H1 (cell line): ENCODE results near the gene CRTC1. TPM values are rescaled to one million over a fixed set of nuclear protein-coding genes. Genes with fewer than 3 reads are reported as not detected.

Experiments used
- CHD7 ChIP-seq: fragments of 300-600 bp; sonication (generic); IDR thresholded peaks from 2 replicates; pipeline ENCODE4 v1.7.1; 2012; ENCODE audit warnings: low read length, moderate library complexity, mild to moderate bottlenecking, inconsistent platforms; ENCODE audit not compliant: insufficient replicate concordance
- JUN ChIP-seq: IDR thresholded peaks from 2 replicates; pipeline ENCODE4 v1.6.1; 2011; ENCODE audit warnings: low read depth, mild to moderate bottlenecking, improper control_type of control experiment, low read length
- NANOG ChIP-seq: IDR thresholded peaks from 2 replicates; pipeline ENCODE4 v1.6.1; 2011; ENCODE audit warnings: low read length, low read depth, mild to moderate bottlenecking, inconsistent platforms; ENCODE audit not compliant: insufficient read depth, poor library complexity, severe bottlenecking
- RFX5 ChIP-seq: IDR thresholded peaks from 2 replicates; pipeline ENCODE4 v1.6.1; 2011; ENCODE audit warnings: low read depth, low read length, improper control_type of control experiment, borderline replicate concordance
- SIN3A ChIP-seq, 2 experiments: IDR thresholded peaks in 1 of 2; conservative IDR thresholded peaks in 1 of 2; 2 replicates each; pipeline ENCODE4 v1.6.1; 2011 to 2012; ENCODE audit warnings: low read length in 2 of 2, improper control_type of control experiment in 1 of 2, low read depth in 1 of 2, mild to moderate bottlenecking in 1 of 2
- SP1 ChIP-seq: IDR thresholded peaks from 2 replicates; pipeline ENCODE4 v1.6.1; 2011; ENCODE audit warnings: low read depth, low read length
- SUZ12 ChIP-seq: fragments of 200-600 bp; sonication (generic); IDR thresholded peaks from 2 replicates; pipeline ENCODE4 v1.6.1; 2012; ENCODE audit warnings: mild to moderate bottlenecking, inconsistent platforms, low read length, moderate library complexity, mixed read lengths
- TEAD4 ChIP-seq: IDR thresholded peaks from 2 replicates; pipeline ENCODE4 v1.6.1; 2012; ENCODE audit warnings: low read depth, low read length, inconsistent platforms, mixed read lengths
- USF2 ChIP-seq: IDR thresholded peaks from 2 replicates; pipeline ENCODE4 v1.6.1; 2011; ENCODE audit warnings: low read length, improper control_type of control experiment
- polyA plus RNA-seq, 7 experiments: library from polyadenylated mRNA; depleted of rRNA in 3 of 7; stranded (reverse) in 5 of 7; unstranded in 2 of 7; fragments of >200 nt in 5 of 7; fragments of 200-250 nt in 2 of 7; gene quantifications; 1 replicate in 5 of 7; 2 replicates in 1 of 7; 4 replicates in 1 of 7; pipeline versions ENCODE4 v1.2.1 to v1.2.3, GENCODE V29; 2011 to 2013; ENCODE audit warnings: missing spikeins in 2 of 7, mixed read lengths in 2 of 7
- total RNA-seq: library from RNA; stranded (reverse); fragmentation: NEBNext Ultra II Directional; extraction: Animal tissue kit (Norgen Biotek cat#: 25700); gene quantifications from 2 replicates; pipeline ENCODE4 v1.2.1, GENCODE V29; 2021

The CRTC1 gene
- total and polyA plus RNA-seq, 2 of the 8 experiments (the other 6 are each of a cell fraction or from before 2014, with no cell fraction given), result 2.9 to 8.5 TPM

GRCh38 chr19:18775586-18776287 is 92.3 kb downstream of the CRTC1 start (continued):
- TF ChIP-seq CHD7 (no peak), SUZ12 (no peak), USF2 (no peak), RFX5 (no peak), SIN3A (conservative IDR thresholded peaks at IDR 0.05 in 1 of 2, IDR thresholded peaks at IDR 0.05 in 1 of 2; ENCODE audit: low read depth in 1 of 2, low read length in 2 of 2) (no peak), SP1 (no peak), TEAD4 (no peak), NANOG (no peak), JUN (no peak)
